ENCODE results near the gene THUMPD3.

Gene THUMPD3

GRCh38 chr3:9399337-9399703 is 36.5 kb downstream of the THUMPD3 start:
- peak overlapping the region; percentile 93 for H3K4me3 Mint-ChIP-seq
- no peak for DNase-seq (ENCODE audit: low spot score in 2 of 2)
- no peaks in the 10 kb centered on the region for H3K9me3 Mint-ChIP-seq
- peaks cover 56% of the 10 kb centered on the region for H3K36me3 Mint-ChIP-seq
- H3K4me1 Mint-ChIP-seq = peaks cover 60% of the 10 kb centered on the region
- ATAC-seq = no peak
- peak overlapping the region; percentile 98 for H3K27ac Mint-ChIP-seq

GRCh38 chr3:9399746-9400145 is 36.9 kb downstream of the THUMPD3 start:
- DNase-seq (ENCODE audit: low spot score in 2 of 2) (no peak), ATAC-seq (no peak)
- Mint-ChIP-seq H3K4me1 (peaks cover 59% of the 10 kb centered on the region), H3K27ac (peak overlapping the region; percentile 98), H3K9me3 (no peaks in the 10 kb centered on the region), H3K4me3 (peak overlapping the region; percentile 93), H3K36me3 (peaks cover 55% of the 10 kb centered on the region)

GRCh38 chr3:9400616-9401015 is 37.8 kb downstream of the THUMPD3 start:
- DNase-seq (ENCODE audit: low spot score in 2 of 2) = no peak
- no peak for ATAC-seq
- no peak overlapping the region for H3K27ac Mint-ChIP-seq
- H3K36me3 Mint-ChIP-seq = peaks cover 50% of the 10 kb centered on the region
- H3K9me3 Mint-ChIP-seq = no peaks in the 10 kb centered on the region
- H3K4me3 Mint-ChIP-seq = peak overlapping the region; percentile 93
- H3K4me1 Mint-ChIP-seq = peaks cover 57% of the 10 kb centered on the region

GRCh38 chr3:9401986-9402385 is 39.1 kb downstream of the THUMPD3 start:
- Mint-ChIP-seq H3K4me3 (peak overlapping the region; percentile 93), H3K9me3 (no peaks in the 10 kb centered on the region), H3K36me3 (peaks cover 36% of the 10 kb centered on the region), H3K4me1 (peaks cover 54% of the 10 kb centered on the region), H3K27ac (no peak overlapping the region)
- DNase-seq (ENCODE audit: low spot score in 2 of 2) (no peak), ATAC-seq (no peak)

GRCh38 chr3:9402410-9403228 is 39.8 kb downstream of the THUMPD3 start:
- Mint-ChIP-seq H3K36me3 (peaks cover 30% of the 10 kb centered on the region), H3K27ac (no peak overlapping the region), H3K4me1 (peaks cover 54% of the 10 kb centered on the region), H3K9me3 (no peaks in the 10 kb centered on the region), H3K4me3 (peak overlapping the region; percentile 93)
- ATAC-seq (no peak), DNase-seq (ENCODE audit: low spot score in 2 of 2) (no peak)

GRCh38 chr3:9403463-9403862 is 40.6 kb downstream of the THUMPD3 start:
- no peak for ATAC-seq
- no peak for DNase-seq (ENCODE audit: low spot score in 2 of 2)
- Mint-ChIP-seq H3K4me3 (no peak overlapping the region), H3K9me3 (no peaks in the 10 kb centered on the region), H3K27ac (no peak overlapping the region), H3K36me3 (peaks cover 22% of the 10 kb centered on the region), H3K4me1 (peaks cover 60% of the 10 kb centered on the region)

GRCh38 chr3:9404680-9405079 is 41.8 kb downstream of the THUMPD3 start:
- Mint-ChIP-seq H3K4me3 (no peak overlapping the region), H3K4me1 (peaks cover 63% of the 10 kb centered on the region), H3K9me3 (no peaks in the 10 kb centered on the region), H3K36me3 (peaks cover 19% of the 10 kb centered on the region), H3K27ac (no peak overlapping the region)
- ATAC-seq (peak; percentile 43), DNase-seq (ENCODE audit: low spot score in 2 of 2) (no peak)

- H3K9me3 Mint-ChIP-seq = no peaks in the 10 kb centered on the region
- peaks cover 64% of the 10 kb centered on the region for H3K4me1 Mint-ChIP-seq
- DNase-seq (ENCODE audit: low spot score in 2 of 2) = no peak
- H3K4me3 Mint-ChIP-seq = no peak overlapping the region
- H3K27ac Mint-ChIP-seq = no peak overlapping the region
- no peak for ATAC-seq
- H3K36me3 Mint-ChIP-seq = peaks cover 19% of the 10 kb centered on the region
Observed at GRCh38 chr3:9405756-9406155, 42.9 kb downstream of the THUMPD3 start.

- no peak for ATAC-seq
- Mint-ChIP-seq H3K36me3 (peaks cover 19% of the 10 kb centered on the region), H3K4me3 (no peak overlapping the region), H3K4me1 (peaks cover 52% of the 10 kb centered on the region), H3K9me3 (no peaks in the 10 kb centered on the region), H3K27ac (no peak overlapping the region)
- DNase-seq (ENCODE audit: low spot score in 2 of 2) = no peak
Observed at GRCh38 chr3:9406856-9407626, 44.2 kb downstream of the THUMPD3 start.

- no peaks in the 10 kb centered on the region for H3K9me3 Mint-ChIP-seq
- DNase-seq (ENCODE audit: low spot score in 2 of 2) (no peak), ATAC-seq (no peak)
- peaks cover 19% of the 10 kb centered on the region for H3K36me3 Mint-ChIP-seq
- no peak overlapping the region for H3K27ac Mint-ChIP-seq
- H3K4me3 Mint-ChIP-seq = no peak overlapping the region
- H3K4me1 Mint-ChIP-seq = peaks cover 43% of the 10 kb centered on the region
Observed at GRCh38 chr3:9408061-9408460, 45.2 kb downstream of the THUMPD3 start.

GRCh38 chr3:9408546-9408945 is 45.7 kb downstream of the THUMPD3 start:
- no peak overlapping the region for H3K4me3 Mint-ChIP-seq
- peaks cover 47% of the 10 kb centered on the region for H3K4me1 Mint-ChIP-seq
- peaks cover 24% of the 10 kb centered on the region for H3K36me3 Mint-ChIP-seq
- ATAC-seq (no peak), DNase-seq (ENCODE audit: low spot score in 2 of 2) (no peak)
- no peaks in the 10 kb centered on the region for H3K9me3 Mint-ChIP-seq
- no peak overlapping the region for H3K27ac Mint-ChIP-seq

- ATAC-seq (peak; percentile 55), DNase-seq (ENCODE audit: low spot score in 2 of 2) (no peak)
- H3K27ac Mint-ChIP-seq = peak overlapping the region; percentile 50
- H3K9me3 Mint-ChIP-seq = no peaks in the 10 kb centered on the region
- peaks cover 47% of the 10 kb centered on the region for H3K4me1 Mint-ChIP-seq
- peaks cover 30% of the 10 kb centered on the region for H3K36me3 Mint-ChIP-seq
- H3K4me3 Mint-ChIP-seq = no peak overlapping the region
Observed at GRCh38 chr3:9409981-9410854, 47.4 kb downstream of the THUMPD3 start.

GRCh38 chr3:9411302-9411701 is 48.4 kb downstream of the THUMPD3 start:
- DNase-seq (ENCODE audit: low spot score in 2 of 2) (no peak), ATAC-seq (no peak)
- no peak overlapping the region for H3K27ac Mint-ChIP-seq
- no peak overlapping the region for H3K4me3 Mint-ChIP-seq
- peaks cover 47% of the 10 kb centered on the region for H3K4me1 Mint-ChIP-seq
- H3K9me3 Mint-ChIP-seq = no peaks in the 10 kb centered on the region
- H3K36me3 Mint-ChIP-seq = peaks cover 38% of the 10 kb centered on the region

GRCh38 chr3:9412293-9412692 is 49.4 kb downstream of the THUMPD3 start:
- Mint-ChIP-seq H3K27ac (no peak overlapping the region), H3K9me3 (no peaks in the 10 kb centered on the region), H3K4me3 (no peak overlapping the region), H3K4me1 (peaks cover 47% of the 10 kb centered on the region), H3K36me3 (peaks cover 48% of the 10 kb centered on the region)
- DNase-seq (ENCODE audit: low spot score in 2 of 2) (no peak), ATAC-seq (no peak)

- ATAC-seq (no peak), DNase-seq (ENCODE audit: low spot score in 2 of 2) (no peak)
- Mint-ChIP-seq H3K4me3 (no peak overlapping the region), H3K9me3 (no peaks in the 10 kb centered on the region), H3K36me3 (peaks cover 48% of the 10 kb centered on the region), H3K27ac (no peak overlapping the region), H3K4me1 (peaks cover 29% of the 10 kb centered on the region)
Observed at GRCh38 chr3:9414826-9415225, 52.0 kb downstream of the THUMPD3 start.

Measured in stimulated activated effector memory CD8-positive, alpha-beta T cell treated with anti-CD3 and anti-CD28 coated beads, Interleukin-12 subunit alpha, Interleukin-12 subunit beta, amount 100 ng/mL, for 72 hours (primary cell).